Endothelial cell of umbilical vein (primary cell): ENCODE measurements around the gene VAC14. TPM values are rescaled to one million over a fixed set of nuclear protein-coding genes. Genes with fewer than 3 reads are reported as not detected.

ENCODE experiments used
- BruUV-seq: library from RNA; stranded (reverse); fragments of 400-500 nt; replicated peaks from 2 replicates; lab custom pipeline; 2021; lab: Mats Ljungman, UMichigan
- CTCF ChIA-PET: fragments of 300-600, 350-600 bp; sonication (Branson Sonifier 250); formaldehyde crosslinking; loops from one replicate; lab custom pipeline; 2021; ENCODE audit warnings: antibody characterized with exemption, inconsistent platforms; lab: Charles Lee
- POLR2A ChIA-PET: fragments of 300-600, 350-600 bp; sonication (Branson Sonifier 250); formaldehyde crosslinking; loops from one replicate; lab custom pipeline; 2021; ENCODE audit warnings: antibody characterized with exemption, inconsistent platforms; lab: Charles Lee
- DNase-seq: peaks from one replicate; pipeline ENCODE4 v3.0.0-alpha.2; 2011; ENCODE audit warnings: low read depth, low spot score
- FAIRE-seq: peaks from 2 replicates; lab custom pipeline; 2011; peaks lifted over from hg19 to GRCh38; lab: Jason Lieb, UNC
- H2AFZ ChIP-seq: 2 replicates; pipeline ENCODE4 v1.6.0; 2012; ENCODE audit warnings: low read depth, low read length, control low read depth, inconsistent platforms
- H3K27ac ChIP-seq: 2 replicates; pipeline ENCODE4 v1.5.1; 2011; ENCODE audit warnings: low read depth, mild to moderate bottlenecking, control low read depth, low read length, moderate library complexity; ENCODE audit not compliant: insufficient read depth
- H3K27me3 ChIP-seq, 2 experiments: 2 replicates each; pipeline versions ENCODE4 v1.6.0 to v1.6.1; 2011; ENCODE audit warnings: low read length in 2 of 2, mixed read lengths in 1 of 2; ENCODE audit not compliant: control insufficient read depth in 2 of 2, insufficient read depth in 2 of 2
- H3K36me3 ChIP-seq, 2 experiments: 2 replicates in 1 of 2; 3 replicates in 1 of 2; pipeline ENCODE4 v1.5.1; 2011; ENCODE audit warnings: low read length in 2 of 2, mild to moderate bottlenecking in 1 of 2, moderate library complexity in 1 of 2; ENCODE audit not compliant: control insufficient read depth in 2 of 2, insufficient read depth in 2 of 2; ENCODE audit errors: extremely low read depth in 1 of 2
- H3K4me1 ChIP-seq: 3 replicates; pipeline ENCODE4 v1.5.1; 2011; ENCODE audit warnings: mild to moderate bottlenecking, low read length; ENCODE audit not compliant: control insufficient read depth, insufficient read depth; ENCODE audit errors: extremely low read depth
- H3K4me2 ChIP-seq: 2 replicates; pipeline ENCODE4 v1.6.1; 2011; ENCODE audit warnings: low read length, control low read depth, mixed read lengths; ENCODE audit not compliant: insufficient read depth
- H3K4me3 ChIP-seq, 3 experiments: fragments of 200-600 bp in 1 of 3; sonication (generic), shearing (Covaris generic) in 1 of 3; replicated peaks in 1 of 3; 2 replicates each; pipeline ENCODE4 v1.5.1; 2011 to 2016; ENCODE audit warnings: control low read depth in 3 of 3, low read length in 3 of 3, mild to moderate bottlenecking in 2 of 3, inconsistent platforms in 1 of 3, low read depth in 1 of 3, moderate library complexity in 1 of 3; ENCODE audit not compliant: insufficient read depth in 1 of 3
- H3K79me2 ChIP-seq: 2 replicates; pipeline ENCODE4 v1.6.0; 2012; ENCODE audit warnings: low read length, inconsistent platforms; ENCODE audit not compliant: control insufficient read depth, insufficient read depth
- H3K9ac ChIP-seq: replicated peaks from 2 replicates; pipeline ENCODE3; 2011; ENCODE audit warnings: low read length, control low read depth; ENCODE audit not compliant: insufficient read depth; ENCODE audit errors: extremely low read depth
- H3K9me1 ChIP-seq: replicated peaks from 3 replicates; pipeline ENCODE4 v1.6.0; 2011; ENCODE audit warnings: mild to moderate bottlenecking, low read length; ENCODE audit not compliant: control insufficient read depth, insufficient read depth; ENCODE audit errors: extremely low read depth
- H3K9me3 ChIP-seq: replicated peaks from 2 replicates; pipeline ENCODE4 v1.5.1; 2012; ENCODE audit warnings: low read length, inconsistent platforms; ENCODE audit not compliant: control insufficient read depth, insufficient read depth
- H4K20me1 ChIP-seq: replicated peaks from 2 replicates; pipeline ENCODE3; 2011; ENCODE audit warnings: mild to moderate bottlenecking, low read length; ENCODE audit not compliant: control insufficient read depth, insufficient read depth; ENCODE audit errors: extremely low read depth
- CTCF ChIP-seq, 2 donors: IDR thresholded peaks; 1 replicate in 1 of 2; 2 replicates in 1 of 2; pipeline ENCODE4 v1.5.1; 2011; ENCODE audit warnings: low read length in 2 of 2, mild to moderate bottlenecking in 2 of 2, moderate library complexity in 2 of 2, control low read depth in 1 of 2, inconsistent platforms in 1 of 2, low read depth in 1 of 2; ENCODE audit not compliant: insufficient read depth in 1 of 2; ENCODE audit errors: extremely low read depth in 1 of 2
- EZH2 ChIP-seq: IDR thresholded peaks from 2 replicates; pipeline ENCODE4 v1.6.1; 2012; ENCODE audit warnings: borderline replicate concordance, low read depth, mild to moderate bottlenecking, moderate library complexity, low read length, inconsistent platforms; ENCODE audit not compliant: severe bottlenecking
- GATA2 ChIP-seq: IDR thresholded peaks from 2 replicates; pipeline ENCODE4 v1.7.0; 2011; ENCODE audit warnings: low read depth, mild to moderate bottlenecking, moderate library complexity, mixed read lengths, low read length; ENCODE audit not compliant: insufficient read length, insufficient read depth
- JUN ChIP-seq: IDR thresholded peaks from 2 replicates; pipeline ENCODE4 v1.6.1; 2011; ENCODE audit warnings: borderline replicate concordance, low read depth; ENCODE audit not compliant: insufficient read length, insufficient read depth
- MAX ChIP-seq: IDR thresholded peaks from 2 replicates; pipeline ENCODE4 v1.6.1; 2011; ENCODE audit not compliant: insufficient read depth, insufficient read length
- MYC ChIP-seq: IDR thresholded peaks from one replicate; pipeline ENCODE4 v1.6.1; 2011; ENCODE audit warnings: mild to moderate bottlenecking, low read depth, low read length
- POLR2A ChIP-seq: IDR thresholded peaks from 2 replicates; pipeline ENCODE4 v1.6.1; 2012; ENCODE audit warnings: low read depth, mild to moderate bottlenecking, control low read depth, low read length
- POLR2AphosphoS5 ChIP-seq: IDR thresholded peaks from 2 replicates; pipeline ENCODE4 v1.6.1; 2012; ENCODE audit warnings: low read depth, mild to moderate bottlenecking, control low read depth, low read length, moderate library complexity; ENCODE audit not compliant: insufficient read depth
- dilution Hi-C: fragments of 300-500 bp; cut with MboI; formaldehyde crosslinking; loops from one replicate; pipeline ENCODE4 v1.15.0; 2019; ENCODE audit warnings: low sequenced_read_pairs; ENCODE audit not compliant: extremely low pct_ligation_motif_present
- intact Hi-C: fragments of 100-400 bp; cut with micrococcal nuclease; formaldehyde crosslinking; loops from one replicate; pipeline ENCODE4 v1.10.0; 2022
- polyA plus RNA-seq, 4 experiments: library from polyadenylated mRNA; depleted of rRNA in 3 of 4; stranded (reverse) in 3 of 4; unstranded in 1 of 4; fragments of >200 nt; gene quantifications; 2 replicates each; pipeline versions ENCODE4 v1.2.1 to v1.2.3, GENCODE V29; 2011 to 2012; ENCODE audit warnings: missing spikeins in 1 of 4
- total RNA-seq: library from RNA; stranded (reverse); gene quantifications from 2 replicates; pipeline ENCODE4 v1.2.3, GENCODE V29; 2021

Gene VAC14
- total and polyA plus RNA-seq, 2 donors (not counting 3 experiments of a cell fraction or from before 2014, with no cell fraction given), result 37.6 to 57.9 TPM

GRCh38 chr16:70661534-70661917 lies 139.4 kb downstream of the VAC14 start:
- TF ChIP-seq POLR2A (no peak), POLR2AphosphoS5 (peak; percentile 36)
- Histone ChIP-seq H3K4me3 (no peak overlapping the region), H3K27ac (no peak overlapping the region), H3K36me3 (peaks cover 4 to 20% of the 10 kb centered on the region in 2 experiments), H2AFZ (no peak overlapping the region), H3K4me2 (no peak overlapping the region), H3K9me1 (no peaks in the 10 kb centered on the region), H3K27me3 (no peaks in the 10 kb centered on the region), H4K20me1 (no peaks in the 10 kb centered on the region), H3K4me1 (no peaks in the 10 kb centered on the region), H3K9ac (no peak overlapping the region), H3K79me2 (no peaks in the 10 kb centered on the region), H3K9me3 (no peaks in the 10 kb centered on the region)
- FAIRE-seq (no peak), DNase-seq (no peak)
- ChIA-PET CTCF (interaction anchor here (1.0 to 1.7 kb wide), 3 partner anchors 8 to 110 kb away, joined by 3 to 6 read pairs (median 4); no protein-coding TSS in a partner anchor), POLR2A (no interaction called here)
- dilution Hi-C loops (loop anchor here (25.0 kb wide), 1 partner anchor 124 kb away; no protein-coding TSS in a partner anchor), intact Hi-C loops (no loop called here)
- TSS peak; percentile 28 for BruUV-seq

GRCh38 chr16:70660672-70661350 lies 140.1 kb downstream of the VAC14 start:
- ChIA-PET CTCF (interaction anchor here (4.2 kb wide), 1 partner anchor 110 kb away, joined by 19 read pairs; no protein-coding TSS in a partner anchor), POLR2A (no interaction called here)
- Histone ChIP-seq H3K27ac (no peak overlapping the region), H3K9me1 (no peaks in the 10 kb centered on the region), H3K4me3 (no peak overlapping the region), H3K9me3 (no peaks in the 10 kb centered on the region), H3K36me3 (peaks cover 4 to 18% of the 10 kb centered on the region in 2 experiments), H3K79me2 (no peaks in the 10 kb centered on the region), H3K9ac (no peak overlapping the region), H3K4me2 (no peak overlapping the region), H3K27me3 (no peaks in the 10 kb centered on the region), H2AFZ (no peak overlapping the region), H3K4me1 (no peaks in the 10 kb centered on the region), H4K20me1 (no peaks in the 10 kb centered on the region)
- DNase-seq, result no peak
- FAIRE-seq, result no peak
- dilution Hi-C loops (loop anchor here (25.0 kb wide), 1 partner anchor 124 kb away; no protein-coding TSS in a partner anchor), intact Hi-C loops (no loop called here)
- BruUV-seq, result no TSS peak
- TF ChIP-seq GATA2 (no peak), EZH2 (no peak), POLR2AphosphoS5 (no peak), MAX (no peak), JUN (no peak), CTCF (IDR thresholded peaks at IDR 0.05; ENCODE audit: extremely low read depth in 1 of 2, insufficient read depth in 1 of 2, low read depth in 1 of 2, low read length in 2 of 2) (no peak), MYC (no peak)
